ENCODE results near the gene SCAPER.

SCAPER gene

DNA sequence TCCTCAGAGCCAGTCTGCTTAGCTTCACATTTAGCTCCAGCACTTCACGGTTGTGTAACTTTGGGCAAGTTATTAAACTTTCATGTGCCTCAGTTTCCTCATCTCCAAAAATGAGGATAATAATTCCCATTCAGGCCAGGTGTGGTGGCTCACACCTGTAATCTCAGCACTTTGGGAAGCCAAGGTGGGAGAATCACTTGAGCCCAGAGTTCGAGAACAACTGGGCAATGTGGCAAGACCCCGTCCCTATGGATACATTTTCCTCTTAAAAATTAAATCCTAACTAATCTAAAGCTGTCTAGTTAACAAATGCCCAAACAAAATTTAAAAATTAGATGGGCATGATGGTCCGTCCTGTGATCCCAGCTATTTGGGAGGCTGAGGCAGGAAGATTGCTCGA lies 33.6 kb upstream of the SCAPER start:
- H3K9me3 ChIP-seq (ENCODE audit: control insufficient read depth in 2 of 2, low read length in 2 of 2) = no peaks in the 10 kb centered on the region
- H3K4me1 ChIP-seq (ENCODE audit: control insufficient read depth in 2 of 2, insufficient read depth in 2 of 2, low read length in 2 of 2) = no peaks in the 10 kb centered on the region
- H3K4me3 ChIP-seq (ENCODE audit: low read length in 2 of 2) = no peak overlapping the region
- no peak overlapping the region for H3K9ac ChIP-seq (ENCODE audit: low read depth in 1 of 2, low read length in 2 of 2)
- no peaks in the 10 kb centered on the region for H3K27me3 ChIP-seq (ENCODE audit: control insufficient read depth in 2 of 2, insufficient read depth in 2 of 2, low read length in 2 of 2)
- no peak overlapping the region for H3K27ac ChIP-seq (ENCODE audit: low read depth in 2 of 2, low read length in 2 of 2)
- peaks cover 13 to 17% of the 10 kb centered on the region in 2 donors for H3K36me3 ChIP-seq (ENCODE audit: control insufficient read depth in 2 of 2, insufficient read depth in 2 of 2, low read length in 2 of 2)

DNA sequence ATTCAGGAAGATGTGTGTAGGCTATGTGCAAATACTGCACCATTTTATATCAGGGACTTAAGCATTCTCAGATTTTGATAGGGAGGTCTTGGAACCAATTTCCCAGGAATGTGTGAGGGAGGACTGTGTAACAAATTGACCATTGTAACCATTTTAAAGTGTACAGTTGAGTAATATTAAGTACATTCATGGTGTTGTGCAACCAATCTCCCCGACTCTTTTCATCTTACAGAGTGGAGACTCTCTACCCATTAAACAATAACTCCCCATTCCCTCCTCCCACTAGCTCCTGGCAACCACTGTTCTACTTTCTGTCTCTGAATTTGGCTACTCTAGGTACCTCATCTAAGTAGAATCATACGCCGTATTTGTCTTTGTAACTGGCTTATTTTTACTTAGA lies 31.5 kb upstream of the SCAPER start:
- H3K9me3 ChIP-seq (ENCODE audit: control insufficient read depth in 2 of 2, low read length in 2 of 2) = no peaks in the 10 kb centered on the region
- peaks cover 4 to 7% of the 10 kb centered on the region in 2 donors for H3K4me1 ChIP-seq (ENCODE audit: control insufficient read depth in 2 of 2, insufficient read depth in 2 of 2, low read length in 2 of 2)
- no peak overlapping the region for H3K27ac ChIP-seq (ENCODE audit: low read depth in 2 of 2, low read length in 2 of 2)
- peaks cover 13% of the 10 kb centered on the region in 2 donors for H3K36me3 ChIP-seq (ENCODE audit: control insufficient read depth in 2 of 2, insufficient read depth in 2 of 2, low read length in 2 of 2)
- H3K27me3 ChIP-seq (ENCODE audit: control insufficient read depth in 2 of 2, insufficient read depth in 2 of 2, low read length in 2 of 2) = no peaks in the 10 kb centered on the region
- no peak overlapping the region for H3K4me3 ChIP-seq (ENCODE audit: low read length in 2 of 2)
- H3K9ac ChIP-seq (ENCODE audit: low read depth in 1 of 2, low read length in 2 of 2) = no peak overlapping the region

DNA sequence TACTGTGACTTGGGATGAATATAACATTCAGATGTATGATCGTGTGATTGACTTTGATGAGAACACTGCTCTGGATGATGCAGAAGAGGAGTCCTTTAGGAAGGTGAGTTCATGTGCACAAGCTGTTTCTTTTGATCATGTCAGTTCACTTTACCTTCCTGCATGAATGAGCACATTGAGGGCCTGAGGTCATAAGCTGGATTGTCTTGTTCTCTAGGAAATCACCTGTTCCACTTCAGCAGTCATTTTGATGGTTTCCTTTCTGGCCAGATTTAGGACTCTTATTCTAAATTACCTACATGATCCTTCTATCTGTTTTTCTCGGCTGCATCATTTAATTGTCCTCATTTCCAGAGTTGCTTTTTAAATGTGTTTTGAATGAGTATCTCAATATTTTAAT lies 30.5 kb upstream of the SCAPER start:
- Histone ChIP-seq H3K36me3 (ENCODE audit: control insufficient read depth in 2 of 2, insufficient read depth in 2 of 2, low read length in 2 of 2) (peaks cover 13% of the 10 kb centered on the region in 2 donors), H3K4me3 (ENCODE audit: low read length in 2 of 2) (no peak overlapping the region), H3K9me3 (ENCODE audit: control insufficient read depth in 2 of 2, low read length in 2 of 2) (no peaks in the 10 kb centered on the region), H3K9ac (ENCODE audit: low read depth in 1 of 2, low read length in 2 of 2) (no peak overlapping the region), H3K27ac (ENCODE audit: low read depth in 2 of 2, low read length in 2 of 2) (no peak overlapping the region), H3K27me3 (ENCODE audit: control insufficient read depth in 2 of 2, insufficient read depth in 2 of 2, low read length in 2 of 2) (no peaks in the 10 kb centered on the region), H3K4me1 (ENCODE audit: control insufficient read depth in 2 of 2, insufficient read depth in 2 of 2, low read length in 2 of 2) (peaks cover 9 to 11% of the 10 kb centered on the region in 2 donors)

DNA sequence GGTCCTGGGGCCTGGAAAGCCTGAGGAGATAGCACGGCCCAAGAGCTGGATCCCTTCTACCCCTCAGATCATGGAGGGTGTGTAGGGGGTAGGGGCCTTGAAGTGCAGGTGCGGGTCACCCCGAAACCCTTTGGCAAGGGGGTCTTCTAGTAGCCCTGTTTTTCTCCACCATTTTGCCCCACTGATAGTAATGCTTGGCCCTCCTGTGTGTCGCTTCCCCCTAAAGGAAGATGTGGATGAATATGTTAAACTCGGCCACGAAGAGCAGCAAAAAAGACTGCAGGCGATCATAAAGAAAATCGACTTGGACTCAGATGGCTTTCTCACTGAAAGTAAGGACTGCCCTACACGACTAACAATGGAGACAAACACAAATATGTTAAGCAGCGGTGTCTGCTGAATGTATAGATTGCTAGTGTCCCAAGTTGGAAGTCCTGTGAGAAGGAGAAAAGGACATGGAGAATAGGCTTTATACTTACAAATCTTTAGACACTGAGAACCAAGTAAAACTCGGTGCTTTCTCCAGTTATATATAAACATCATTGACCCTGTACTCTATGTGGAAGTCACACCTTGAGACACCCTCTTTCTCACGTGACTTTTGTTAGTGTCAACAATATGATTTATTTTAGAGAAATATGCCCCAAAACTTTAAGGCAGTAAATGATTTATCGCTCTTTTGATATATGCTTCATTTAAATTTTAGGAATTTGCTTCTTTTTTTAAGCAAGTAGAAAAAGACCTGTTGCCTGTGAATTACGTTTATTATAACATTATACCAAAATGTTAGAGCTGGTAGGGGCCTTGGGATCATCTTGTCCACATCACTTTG lies 27.2 kb upstream of the SCAPER start:
- Histone ChIP-seq H3K27me3 (ENCODE audit: control insufficient read depth in 2 of 2, insufficient read depth in 2 of 2, low read length in 2 of 2) (no peaks in the 10 kb centered on the region), H3K27ac (ENCODE audit: low read depth in 2 of 2, low read length in 2 of 2) (peak overlapping the region; percentile 66 to 77), H3K9me3 (ENCODE audit: control insufficient read depth in 2 of 2, low read length in 2 of 2) (no peaks in the 10 kb centered on the region), H3K36me3 (ENCODE audit: control insufficient read depth in 2 of 2, insufficient read depth in 2 of 2, low read length in 2 of 2) (peaks cover 9 to 10% of the 10 kb centered on the region in 2 donors), H3K9ac (ENCODE audit: low read depth in 1 of 2, low read length in 2 of 2) (peak overlapping the region; percentile 77 to 91), H3K4me1 (ENCODE audit: control insufficient read depth in 2 of 2, insufficient read depth in 2 of 2, low read length in 2 of 2) (peaks cover 9 to 11% of the 10 kb centered on the region in 2 donors), H3K4me3 (ENCODE audit: low read length in 2 of 2) (peak overlapping the region; percentile 70 to 89)

DNA sequence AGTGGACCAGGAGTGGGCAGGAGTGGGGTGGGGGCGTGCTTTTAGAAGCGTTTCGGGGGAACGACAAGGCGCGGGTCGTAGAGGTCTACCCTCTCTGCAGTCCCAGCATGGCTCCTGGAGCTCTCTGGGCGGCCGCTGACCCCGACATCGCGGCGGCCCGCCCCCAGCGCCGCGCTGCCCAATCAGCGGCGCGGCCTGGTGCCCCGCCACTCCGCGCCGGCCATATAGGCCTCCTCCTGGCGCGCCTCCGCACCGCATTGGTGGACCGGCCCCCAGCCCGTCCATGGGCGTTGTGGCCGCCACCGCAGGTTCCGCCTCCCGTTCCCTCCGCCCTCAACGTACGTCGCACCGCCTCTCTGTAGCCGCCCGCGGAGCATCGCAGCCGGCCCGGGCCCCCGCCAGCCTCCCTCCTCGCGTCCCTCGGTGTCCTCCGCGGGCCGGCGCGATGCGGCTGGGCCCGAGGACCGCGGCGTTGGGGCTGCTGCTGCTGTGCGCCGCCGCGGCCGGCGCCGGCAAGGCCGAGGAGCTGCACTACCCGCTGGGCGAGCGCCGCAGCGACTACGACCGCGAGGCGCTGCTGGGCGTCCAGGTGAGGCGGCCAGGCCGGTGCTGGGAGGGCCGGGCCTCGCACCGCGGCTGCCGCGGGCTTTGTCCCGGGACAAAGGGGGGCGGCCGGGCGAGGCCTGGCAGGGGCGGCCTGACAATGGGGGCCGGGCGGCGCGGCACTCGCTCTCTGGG lies 26.4 kb upstream of the SCAPER start, which contains the start of gene RCN2:
TSS of gene RCN2 (plus strand) at position 353 of the 738 bp plus-strand sequence. CDS start at position 446, 93 bp downstream.
- Histone ChIP-seq H3K27me3 (ENCODE audit: control insufficient read depth in 2 of 2, insufficient read depth in 2 of 2, low read length in 2 of 2) (no peaks in the 10 kb centered on the region), H3K9me3 (ENCODE audit: control insufficient read depth in 2 of 2, low read length in 2 of 2) (no peaks in the 10 kb centered on the region), H3K36me3 (ENCODE audit: control insufficient read depth in 2 of 2, insufficient read depth in 2 of 2, low read length in 2 of 2) (peaks cover 4 to 9% of the 10 kb centered on the region in 2 donors), H3K9ac (ENCODE audit: low read depth in 1 of 2, low read length in 2 of 2) (peak within 1 kb of the TSS; percentile 80 to 91), H3K27ac (ENCODE audit: low read depth in 2 of 2, low read length in 2 of 2) (peak within 1 kb of the TSS; percentile 77 to 85), H3K4me3 (ENCODE audit: low read length in 2 of 2) (peak within 1 kb of the TSS; percentile 89 to 92), H3K4me1 (ENCODE audit: control insufficient read depth in 2 of 2, insufficient read depth in 2 of 2, low read length in 2 of 2) (peaks cover 9 to 11% of the 10 kb centered on the region in 2 donors)

DNA sequence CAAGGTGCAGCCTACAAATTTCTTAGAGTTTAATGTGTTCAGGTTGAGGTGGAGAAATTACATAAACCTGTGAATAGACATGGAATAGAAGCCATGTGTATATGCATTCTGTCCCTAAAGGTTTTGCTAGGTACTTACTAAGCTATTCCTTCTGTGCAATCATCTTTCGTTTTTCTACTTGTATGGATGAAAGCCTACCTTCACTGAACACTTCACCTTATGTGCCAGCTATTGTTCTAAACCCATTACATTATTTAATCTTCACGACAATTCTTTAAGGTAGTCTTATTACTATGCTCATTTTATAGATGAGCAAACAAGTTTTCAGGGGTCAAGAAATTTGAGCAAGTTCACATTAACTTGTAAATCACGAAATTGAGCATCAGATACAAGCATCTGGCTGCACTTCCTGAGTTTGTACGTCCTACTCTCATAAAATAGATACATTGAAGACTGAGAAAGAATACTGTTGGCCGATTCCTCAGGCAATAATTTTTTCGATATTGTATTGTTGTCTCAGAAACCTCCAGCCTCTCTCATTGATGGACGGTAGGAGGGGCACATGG lies 25.8 kb upstream of the SCAPER start:
- no peaks in the 10 kb centered on the region for H3K27me3 ChIP-seq (ENCODE audit: control insufficient read depth in 2 of 2, insufficient read depth in 2 of 2, low read length in 2 of 2)
- H3K4me3 ChIP-seq (ENCODE audit: low read length in 2 of 2) = peak overlapping the region; percentile 89 to 92
- peaks cover 9 to 11% of the 10 kb centered on the region in 2 donors for H3K4me1 ChIP-seq (ENCODE audit: control insufficient read depth in 2 of 2, insufficient read depth in 2 of 2, low read length in 2 of 2)
- H3K9me3 ChIP-seq (ENCODE audit: control insufficient read depth in 2 of 2, low read length in 2 of 2) = no peaks in the 10 kb centered on the region
- peak overlapping the region; percentile 80 to 91 for H3K9ac ChIP-seq (ENCODE audit: low read depth in 1 of 2, low read length in 2 of 2)
- H3K36me3 ChIP-seq (ENCODE audit: control insufficient read depth in 2 of 2, insufficient read depth in 2 of 2, low read length in 2 of 2) = peaks cover 0 to 5% of the 10 kb centered on the region in 2 donors
- peak overlapping the region; percentile 74 to 85 for H3K27ac ChIP-seq (ENCODE audit: low read depth in 2 of 2, low read length in 2 of 2)

DNA sequence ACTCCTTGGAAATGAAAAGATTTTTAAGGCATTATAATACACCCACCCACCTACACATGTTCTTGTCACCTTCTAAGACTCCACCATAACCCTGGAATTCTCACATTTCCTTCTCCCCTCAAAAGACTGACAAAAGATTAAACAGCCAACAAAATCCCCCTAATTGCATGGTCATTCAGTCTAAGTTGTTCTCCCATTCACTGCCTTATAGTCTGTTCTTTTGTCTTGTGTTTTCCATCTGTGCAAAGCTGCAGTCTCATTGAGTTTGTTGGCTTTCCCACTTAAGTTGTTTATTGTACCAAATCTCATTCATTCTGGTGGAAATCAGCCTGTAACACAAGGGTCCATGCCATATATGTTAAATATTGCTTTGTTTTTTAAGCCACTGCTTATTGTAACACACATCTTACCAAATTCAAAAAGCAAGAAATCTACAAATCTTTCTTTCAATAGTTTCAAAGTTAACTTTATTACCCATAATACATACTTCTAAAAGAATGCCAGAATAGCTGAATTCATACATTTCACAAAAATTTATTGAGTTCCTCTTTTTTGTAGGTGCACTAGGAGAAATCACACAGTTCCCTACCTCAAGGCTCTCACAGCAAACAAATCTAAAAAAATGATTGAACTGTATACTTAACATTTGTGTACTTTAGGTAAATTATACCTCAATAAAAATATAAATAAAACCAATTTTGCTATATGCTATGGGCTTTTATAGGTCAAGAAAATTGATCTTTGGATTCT lies 24.0 kb upstream of the SCAPER start:
- H3K4me1 ChIP-seq (ENCODE audit: control insufficient read depth in 2 of 2, insufficient read depth in 2 of 2, low read length in 2 of 2) = peaks cover 9 to 11% of the 10 kb centered on the region in 2 donors
- no peaks in the 10 kb centered on the region for H3K9me3 ChIP-seq (ENCODE audit: control insufficient read depth in 2 of 2, low read length in 2 of 2)
- no peak overlapping the region for H3K27ac ChIP-seq (ENCODE audit: low read depth in 2 of 2, low read length in 2 of 2)
- H3K27me3 ChIP-seq (ENCODE audit: control insufficient read depth in 2 of 2, insufficient read depth in 2 of 2, low read length in 2 of 2) = no peaks in the 10 kb centered on the region
- H3K4me3 ChIP-seq (ENCODE audit: low read length in 2 of 2) = no peak overlapping the region
- no peak overlapping the region for H3K9ac ChIP-seq (ENCODE audit: low read depth in 1 of 2, low read length in 2 of 2)
- H3K36me3 ChIP-seq (ENCODE audit: control insufficient read depth in 2 of 2, insufficient read depth in 2 of 2, low read length in 2 of 2) = no peaks in the 10 kb centered on the region

DNA sequence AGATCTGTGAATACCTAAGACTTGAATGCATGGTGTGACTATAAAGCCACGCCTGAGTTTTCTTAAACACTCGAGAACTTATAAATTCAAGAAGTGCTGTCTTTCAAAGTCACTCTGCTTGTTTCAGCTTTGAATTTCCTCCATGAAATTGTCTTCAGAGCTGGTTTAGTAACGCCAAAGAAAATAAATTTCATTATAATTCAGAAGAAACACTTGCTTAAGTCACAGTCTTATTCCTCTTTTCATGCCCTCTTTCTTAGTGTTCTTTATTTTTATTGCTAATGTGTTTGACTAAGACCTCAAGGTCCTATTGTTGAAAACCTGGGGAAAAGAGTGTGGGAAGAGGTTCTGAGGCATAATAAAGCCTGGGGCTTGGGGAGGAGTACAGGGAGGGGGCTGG lies 23.1 kb upstream of the SCAPER start:
- no peaks in the 10 kb centered on the region for H3K27me3 ChIP-seq (ENCODE audit: control insufficient read depth in 2 of 2, insufficient read depth in 2 of 2, low read length in 2 of 2)
- H3K4me1 ChIP-seq (ENCODE audit: control insufficient read depth in 2 of 2, insufficient read depth in 2 of 2, low read length in 2 of 2) = peaks cover 9 to 11% of the 10 kb centered on the region in 2 donors

DNA sequence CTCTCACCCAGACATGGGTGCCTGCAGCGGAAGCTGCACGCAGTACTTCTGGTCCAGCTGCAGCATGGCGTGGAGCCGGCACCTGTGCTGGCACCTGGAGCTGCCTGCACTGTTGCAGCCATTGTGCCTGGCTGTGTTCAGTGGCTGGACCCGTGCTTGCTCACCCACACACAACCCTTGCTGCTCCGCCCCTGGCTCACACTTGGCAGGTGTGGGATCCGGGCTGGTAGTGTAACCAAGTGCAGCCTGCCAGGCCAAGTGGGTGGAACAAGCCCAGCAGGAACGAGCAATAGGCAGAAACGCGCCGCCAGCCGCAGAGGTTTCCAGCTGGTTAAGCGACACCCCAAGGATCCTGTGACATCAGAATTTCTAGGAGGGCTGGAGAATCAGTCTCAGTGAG lies 11.2 kb upstream of the SCAPER start:
- H3K9ac ChIP-seq (ENCODE audit: low read depth in 1 of 2, low read length in 2 of 2) = no peak overlapping the region
- no peaks in the 10 kb centered on the region for H3K27me3 ChIP-seq (ENCODE audit: control insufficient read depth in 2 of 2, insufficient read depth in 2 of 2, low read length in 2 of 2)
- no peaks in the 10 kb centered on the region for H3K4me1 ChIP-seq (ENCODE audit: control insufficient read depth in 2 of 2, insufficient read depth in 2 of 2, low read length in 2 of 2)
- H3K4me3 ChIP-seq (ENCODE audit: low read length in 2 of 2) = no peak overlapping the region
- no peaks in the 10 kb centered on the region for H3K9me3 ChIP-seq (ENCODE audit: control insufficient read depth in 2 of 2, low read length in 2 of 2)
- H3K27ac ChIP-seq (ENCODE audit: low read depth in 2 of 2, low read length in 2 of 2) = no peak overlapping the region
- H3K36me3 ChIP-seq (ENCODE audit: control insufficient read depth in 2 of 2, insufficient read depth in 2 of 2, low read length in 2 of 2) = no peaks in the 10 kb centered on the region

More for the DNA sequence above, 23.1 kb upstream of the SCAPER start:
- Histone ChIP-seq H3K36me3 (ENCODE audit: control insufficient read depth in 2 of 2, insufficient read depth in 2 of 2, low read length in 2 of 2) (no peaks in the 10 kb centered on the region), H3K4me3 (ENCODE audit: low read length in 2 of 2) (no peak overlapping the region), H3K27ac (ENCODE audit: low read depth in 2 of 2, low read length in 2 of 2) (no peak overlapping the region), H3K9me3 (ENCODE audit: control insufficient read depth in 2 of 2, low read length in 2 of 2) (no peaks in the 10 kb centered on the region), H3K9ac (ENCODE audit: low read depth in 1 of 2, low read length in 2 of 2) (no peak overlapping the region)
